Measurements from ENCODE around the gene MSL3B. TPM values are rescaled to one million over a fixed set of nuclear protein-coding genes. Genes with fewer than 3 reads are reported as not detected.

Gene MSL3B

Other genes starting within 250 kb of the MSL3B start
- gene UGT1A10, start 231.9 kb downstream of the MSL3B start, total RNA-seq: under 1 TPM in 1 of 4 donors, not detected in 3; 0.27 TPM
- not detected for gene UGT1A9, start 196.5 kb downstream of the MSL3B start, total RNA-seq
- gene UGT1A7, start 186.5 kb downstream of the MSL3B start, total RNA-seq: not detected
- 1 to 10 TPM in 3 of 4 donors, under 1 TPM in 1; 0.81 to 6.2 (median 3.5) TPM for gene UGT1A6, start 175.5 kb downstream of the MSL3B start, total RNA-seq
- gene UGT1A5, start 155.5 kb downstream of the MSL3B start, total RNA-seq: 1 to 10 TPM in 2 of 4 donors, under 1 TPM in 2; 0.89 to 2.9 (median 1.3) TPM
- 1 to 10 TPM in 1 of 4 donors, under 1 TPM in 3; 0.13 to 3.8 (median 0.45) TPM for gene UGT1A4, start 149.7 kb downstream of the MSL3B start, total RNA-seq
- 1 to 10 TPM in 1 of 4 donors, under 1 TPM in 1, not detected in 2; 0.67 to 1.0 TPM for gene UGT1A3, start 139.3 kb downstream of the MSL3B start, total RNA-seq
- gene UGT1A1, start 108.1 kb downstream of the MSL3B start, total RNA-seq: under 1 TPM; 0.45 to 0.94 (median 0.76) TPM
- 10 to 100 TPM in 2 of 4 donors, 1 to 10 TPM in 2; 1.3 to 20.4 (median 9.3) TPM for gene MROH2A, start 90.1 kb downstream of the MSL3B start, total RNA-seq
- under 1 TPM in 3 of 4 donors, not detected in 1; 0.27 to 0.45 (median 0.38) TPM for gene HJURP, start 13.9 kb downstream of the MSL3B start, total RNA-seq
- gene TRPM8, start 49.0 kb upstream of the MSL3B start, total RNA-seq: not detected
- gene SPP2, start 182.3 kb upstream of the MSL3B start, total RNA-seq: not detected